NCI-H2196 (cell line): ENCODE results near the gene HBS1L.

ENCODE experiments used
- DNase-seq: peaks from one replicate; lab custom pipeline; 2025; ENCODE audit not compliant: unreplicated experiment; lab: John Stamatoyannopoulos, UW

Gene HBS1L

GRCh38 chr6:135038335-135038734, 16.3 kb downstream of the HBS1L start:
- DNase-seq = no peak

DNA sequence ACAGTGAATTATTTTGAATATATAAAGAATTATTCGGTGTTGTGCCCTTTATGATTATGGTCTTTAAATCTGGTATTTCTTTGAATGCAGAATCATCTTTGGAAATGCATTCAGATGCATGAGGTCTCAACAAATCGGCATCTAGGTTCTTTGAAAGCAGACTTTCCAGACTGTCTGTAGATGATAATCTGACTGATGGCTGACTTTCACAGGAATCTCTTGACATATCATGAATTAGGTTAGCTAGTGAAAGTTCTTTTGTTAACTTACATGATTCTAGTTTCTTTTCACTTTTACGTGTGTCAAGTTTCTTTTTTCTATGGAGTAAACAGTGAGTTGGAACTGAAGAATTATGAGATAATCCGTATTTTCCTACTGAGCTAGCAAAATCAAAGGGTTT, 17.1 kb downstream of the HBS1L start:
- no peak for DNase-seq

GRCh38 chr6:135036731-135037420, 17.7 kb downstream of the HBS1L start:
- no peak for DNase-seq

DNA sequence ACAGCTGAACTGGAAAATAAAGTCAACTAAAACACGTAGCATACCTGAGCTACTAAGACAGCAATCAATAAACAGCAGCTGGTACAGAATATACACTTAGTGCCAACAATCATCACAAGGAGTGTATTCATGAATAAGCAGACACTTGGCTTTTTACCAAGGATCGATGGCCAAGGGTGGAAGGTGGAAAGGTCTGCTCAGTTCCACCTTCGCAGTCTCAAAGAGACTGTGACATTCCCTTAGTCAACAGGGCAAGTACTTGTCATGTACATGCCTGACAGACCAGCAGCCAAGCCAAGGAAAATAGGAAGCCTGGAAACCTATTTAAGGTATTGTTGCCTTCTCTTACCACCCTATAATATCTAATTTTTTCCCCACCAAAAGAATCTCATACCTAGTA, 21.4 kb downstream of the HBS1L start:
- peak; percentile 54 for DNase-seq

DNA sequence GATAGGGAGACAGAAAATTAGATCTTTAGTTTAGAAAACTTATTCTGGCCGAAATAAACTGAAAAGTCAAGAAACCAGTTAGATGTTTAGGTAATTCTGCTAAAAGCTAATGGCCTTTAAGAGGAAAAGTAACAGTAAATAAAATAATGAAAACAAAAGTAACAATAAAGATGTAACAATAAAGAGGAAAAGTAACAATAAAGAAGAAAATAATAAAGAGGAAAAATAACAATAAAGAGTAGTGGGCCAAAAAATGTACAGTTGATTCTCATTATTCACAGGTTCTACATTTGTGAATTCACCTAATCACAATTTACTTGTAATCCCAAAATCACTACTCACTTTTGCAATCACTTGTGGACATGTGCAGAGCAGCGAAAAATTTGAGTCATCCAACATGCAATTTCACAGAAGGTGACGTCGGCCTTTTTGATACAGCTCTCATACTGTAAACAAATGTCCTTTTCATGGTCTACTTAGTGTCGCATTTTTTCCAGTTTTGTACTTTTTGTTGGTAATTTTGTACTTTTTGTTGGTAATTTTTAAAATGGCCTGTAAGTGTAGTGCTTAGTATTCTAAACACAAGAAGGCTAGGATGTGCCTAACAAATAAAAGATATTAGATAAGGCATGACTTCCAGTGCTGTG, 24.0 kb downstream of the HBS1L start:
- no peak for DNase-seq

- DNase-seq = no peak
Measured at GRCh38 chr6:135030056-135030473, 24.6 kb downstream of the HBS1L start.

DNA sequence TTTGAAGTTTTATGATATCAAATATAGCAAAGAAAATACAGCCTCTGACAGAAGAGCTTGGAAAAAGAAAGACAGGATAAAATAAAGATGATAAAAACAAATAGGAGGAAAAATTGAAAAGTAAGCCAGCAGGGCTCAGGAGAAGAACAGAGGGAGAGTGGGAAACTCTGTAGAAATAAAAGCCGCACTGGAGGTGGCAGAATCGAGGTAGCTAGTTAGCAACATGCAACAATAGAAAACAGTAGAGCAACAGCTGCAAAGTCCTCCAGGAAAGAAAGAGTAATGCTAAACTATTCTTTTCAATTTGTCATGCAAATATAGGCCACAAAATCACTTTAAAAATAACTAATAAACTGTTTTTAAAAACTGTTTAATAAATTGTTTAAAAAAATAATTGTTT, 28.8 kb downstream of the HBS1L start:
- no peak for DNase-seq

GRCh38 chr6:135025175-135025574, 29.4 kb downstream of the HBS1L start:
- DNase-seq = no peak

DNA sequence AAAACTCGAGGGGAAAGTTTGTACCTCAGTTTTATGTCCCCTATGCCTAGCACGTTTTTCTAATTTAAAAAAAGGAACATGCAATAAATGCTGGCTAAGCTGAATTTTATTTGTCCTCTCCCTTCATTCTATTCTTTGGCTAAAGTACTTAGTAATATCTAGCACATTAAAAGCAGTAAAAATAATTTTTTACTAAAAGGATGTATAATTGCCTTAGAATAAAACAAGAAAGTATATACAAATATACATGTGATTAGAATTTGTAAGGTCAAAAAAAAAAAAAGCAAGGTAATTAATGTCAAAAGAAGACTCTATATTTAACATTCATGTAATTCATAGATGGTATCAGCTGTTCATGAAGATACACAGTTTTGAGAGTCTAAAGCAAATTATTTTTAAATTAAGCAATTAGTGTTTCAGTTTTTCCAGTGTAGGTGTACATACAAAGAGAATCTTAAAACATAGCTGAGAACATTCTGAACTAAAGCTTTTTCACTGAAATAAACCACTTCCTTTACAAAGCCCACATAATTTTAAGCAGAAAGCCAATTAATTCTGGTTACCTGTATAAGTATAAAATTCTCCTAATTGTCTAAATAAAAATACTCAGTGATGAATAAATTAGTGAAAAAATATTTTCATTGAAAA, 32.4 kb downstream of the HBS1L start:
- no peak for DNase-seq

- DNase-seq = no peak
Measured at GRCh38 chr6:135021310-135022049, 33.1 kb downstream of the HBS1L start.

GRCh38 chr6:135018941-135019340, 35.7 kb downstream of the HBS1L start:
- DNase-seq = no peak

GRCh38 chr6:135018052-135018451, 36.6 kb downstream of the HBS1L start:
- DNase-seq = no peak

- no peak for DNase-seq
Measured at GRCh38 chr6:135014353-135014832, 40.2 kb downstream of the HBS1L start.

- DNase-seq = no peak
Measured at GRCh38 chr6:135013211-135013610, 41.4 kb downstream of the HBS1L start.

- no peak for DNase-seq
Measured at GRCh38 chr6:135012764-135013163, 41.9 kb downstream of the HBS1L start.

DNA sequence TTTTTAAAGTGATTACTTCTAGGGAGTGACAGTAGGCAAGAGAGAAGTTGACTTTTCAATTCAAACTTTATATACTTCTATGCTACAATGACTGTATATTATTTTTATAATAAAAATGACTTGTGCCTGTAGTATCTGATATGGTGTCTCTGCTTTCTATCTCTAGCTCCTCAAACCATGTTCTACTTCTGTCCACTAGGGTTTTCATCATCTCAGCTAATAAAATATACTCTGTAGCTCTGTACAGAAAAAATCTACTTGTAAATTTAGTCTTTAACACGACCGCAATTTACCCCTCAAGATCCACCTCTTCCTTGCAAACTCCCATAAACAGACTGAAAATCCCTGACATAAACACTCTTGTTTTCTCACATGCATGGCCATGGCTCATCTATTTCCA, 42.3 kb downstream of the HBS1L start:
- DNase-seq = no peak

- no peak for DNase-seq
Measured at GRCh38 chr6:135008941-135009290, 45.7 kb downstream of the HBS1L start.

- no peak for DNase-seq
Measured at GRCh38 chr6:135008072-135008940, 46.3 kb downstream of the HBS1L start.

- no peak for DNase-seq
Measured at GRCh38 chr6:135006386-135006914, 48.2 kb downstream of the HBS1L start.

DNA sequence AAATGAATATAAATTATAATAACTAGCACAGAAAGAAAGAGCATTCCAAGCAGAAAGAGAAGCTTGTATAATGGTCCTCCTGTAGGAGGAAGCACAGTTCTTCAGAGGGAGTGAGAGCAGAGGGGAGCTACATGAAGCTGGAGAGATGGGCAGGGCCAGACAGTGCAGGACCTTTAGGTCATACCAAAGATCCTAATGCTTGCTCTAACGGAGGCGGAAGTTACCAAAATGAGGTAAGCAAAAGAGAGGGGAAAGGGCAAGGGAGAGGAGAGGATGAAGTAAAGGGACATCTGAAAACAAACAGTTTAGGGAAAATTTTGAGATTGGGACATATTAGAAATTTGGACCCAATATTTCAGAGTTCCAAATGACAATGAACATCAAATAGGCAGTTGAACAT, 50.2 kb downstream of the HBS1L start:
- DNase-seq = no peak
